ENCODE data around the gene RSPO3. TPM values are rescaled to one million over a fixed set of nuclear protein-coding genes. Genes with fewer than 3 reads are reported as not detected.
A peak's percentile ranks its signal among the peaks of the same experiment; 100 is the strongest.

RSPO3 gene
- total RNA-seq, 1 donor from 2014 or later, result 14.0 TPM

DNA sequence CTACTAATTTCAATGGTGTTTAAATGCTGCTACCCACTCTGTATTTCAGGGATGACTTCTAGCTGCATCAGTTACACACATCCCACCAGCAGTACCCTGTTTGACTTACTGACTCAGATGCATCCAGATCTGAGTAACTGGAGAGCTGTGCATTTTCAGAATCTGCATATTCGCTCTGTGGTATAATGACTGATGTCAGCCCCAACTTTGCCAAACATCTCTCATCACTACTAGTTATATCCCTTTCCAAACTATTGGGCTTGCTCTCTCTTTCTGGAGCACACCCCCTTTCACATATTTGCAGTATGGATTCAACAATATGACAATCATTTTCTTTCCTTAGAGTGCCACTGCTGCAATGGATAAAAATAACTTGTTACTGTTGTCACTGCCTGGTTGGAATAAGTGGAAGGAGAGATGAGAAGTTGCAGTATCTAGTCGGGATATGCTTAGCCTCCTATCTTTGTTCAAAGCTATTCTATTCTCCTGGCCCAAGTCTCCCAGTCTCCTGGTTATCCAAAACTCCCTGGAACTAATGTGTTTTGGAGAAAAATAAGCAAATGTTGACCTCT lies 3.3 kb upstream of the RSPO3 start:
- Histone ChIP-seq H3K27ac (no peak overlapping the region), H3K4me1 (peaks cover 18% of the 10 kb centered on the region), H3K4me3 (no peak overlapping the region), H3K27me3 (no peaks in the 10 kb centered on the region), H3K9me3 (no peaks in the 10 kb centered on the region), H3K36me3 (no peaks in the 10 kb centered on the region)
- no peak for DNase-seq (ENCODE audit: extremely low spot score in 2 of 2)
- intact Hi-C loops (cut with DNase I), result loop anchor here (10.0 kb wide), 1 partner anchor 310 kb away; no protein-coding TSS in a partner anchor
- TF ChIP-seq, protein P1, sequence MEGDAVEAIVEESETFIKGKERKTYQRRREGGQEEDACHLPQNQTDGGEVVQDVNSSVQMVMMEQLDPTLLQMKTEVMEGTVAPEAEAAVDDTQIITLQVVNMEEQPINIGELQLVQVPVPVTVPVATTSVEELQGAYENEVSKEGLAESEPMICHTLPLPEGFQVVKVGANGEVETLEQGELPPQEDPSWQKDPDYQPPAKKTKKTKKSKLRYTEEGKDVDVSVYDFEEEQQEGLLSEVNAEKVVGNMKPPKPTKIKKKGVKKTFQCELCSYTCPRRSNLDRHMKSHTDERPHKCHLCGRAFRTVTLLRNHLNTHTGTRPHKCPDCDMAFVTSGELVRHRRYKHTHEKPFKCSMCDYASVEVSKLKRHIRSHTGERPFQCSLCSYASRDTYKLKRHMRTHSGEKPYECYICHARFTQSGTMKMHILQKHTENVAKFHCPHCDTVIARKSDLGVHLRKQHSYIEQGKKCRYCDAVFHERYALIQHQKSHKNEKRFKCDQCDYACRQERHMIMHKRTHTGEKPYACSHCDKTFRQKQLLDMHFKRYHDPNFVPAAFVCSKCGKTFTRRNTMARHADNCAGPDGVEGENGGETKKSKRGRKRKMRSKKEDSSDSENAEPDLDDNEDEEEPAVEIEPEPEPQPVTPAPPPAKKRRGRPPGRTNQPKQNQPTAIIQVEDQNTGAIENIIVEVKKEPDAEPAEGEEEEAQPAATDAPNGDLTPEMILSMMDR (IDR thresholded peaks at IDR 0.05), result no peak
- TF ChIP-seq POLR2AphosphoS5 (IDR thresholded peaks at IDR 0.05; ENCODE audit: insufficient read depth in 1 of 2, low read depth in 1 of 2) (no peak), POLR2A (IDR thresholded peaks at IDR 0.05) (no peak)

DNA sequence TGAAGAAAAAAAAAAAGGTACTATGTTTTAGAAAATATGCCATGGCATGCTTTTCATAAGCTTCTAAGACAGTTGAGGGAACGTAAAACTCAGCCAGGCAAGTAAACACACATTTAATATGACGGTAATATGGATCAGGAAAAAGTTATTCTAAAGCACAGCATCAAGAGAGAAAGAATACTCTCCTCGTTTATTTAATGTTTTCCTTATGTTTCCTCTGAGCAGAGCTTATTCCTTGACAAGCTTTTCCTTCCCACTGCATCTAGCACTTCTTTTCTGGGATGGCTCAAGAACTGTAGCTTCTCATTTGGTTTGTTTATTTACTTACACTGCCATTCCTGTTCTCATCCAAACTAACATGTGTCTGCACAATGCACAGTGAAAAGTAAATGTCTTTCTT lies 2.7 kb upstream of the RSPO3 start:
- no peaks in the 10 kb centered on the region for H3K27me3 ChIP-seq
- intact Hi-C loops (cut with DNase I), result loop anchor here (10.0 kb wide), 1 partner anchor 311 kb away; no protein-coding TSS in a partner anchor
- H3K36me3 ChIP-seq, result no peaks in the 10 kb centered on the region
- H3K9me3 ChIP-seq, result no peaks in the 10 kb centered on the region
- DNase-seq (ENCODE audit: extremely low spot score in 2 of 2), result no peak
- TF ChIP-seq POLR2A (IDR thresholded peaks at IDR 0.05) (no peak), POLR2AphosphoS5 (IDR thresholded peaks at IDR 0.05; ENCODE audit: insufficient read depth in 1 of 2, low read depth in 1 of 2) (no peak)
- TF ChIP-seq, protein P1 (IDR thresholded peaks at IDR 0.05), result no peak
- no peak overlapping the region for H3K27ac ChIP-seq
- no peak overlapping the region for H3K4me3 ChIP-seq
- H3K4me1 ChIP-seq, result peaks cover 24% of the 10 kb centered on the region

DNA sequence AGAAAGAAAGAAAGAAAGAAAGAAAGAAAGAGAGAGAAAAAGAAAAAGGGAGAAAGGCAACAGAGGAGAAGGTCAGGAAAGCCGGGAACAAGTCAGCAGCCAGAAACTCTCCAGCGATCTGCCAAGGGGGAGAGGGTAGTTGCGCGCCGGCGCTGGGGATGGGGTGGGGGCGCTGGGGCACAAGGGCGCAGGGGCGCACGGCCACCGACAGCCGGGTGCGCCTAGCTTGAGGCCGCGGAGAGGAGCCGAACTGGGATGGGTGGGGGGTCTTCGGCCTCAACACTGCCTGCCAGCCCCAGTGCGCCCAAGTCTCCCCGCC lies 533 bp upstream of the RSPO3 start:
- TF ChIP-seq POLR2AphosphoS5 (IDR thresholded peaks at IDR 0.05; ENCODE audit: insufficient read depth in 1 of 2, low read depth in 1 of 2), result no peak
- TF ChIP-seq POLR2A (IDR thresholded peaks at IDR 0.05), result no peak
- TF ChIP-seq, protein P1 (IDR thresholded peaks at IDR 0.05), result no peak
- no peaks in the 10 kb centered on the region for H3K27me3 ChIP-seq
- no peak for DNase-seq (ENCODE audit: extremely low spot score in 2 of 2)
- H3K9me3 ChIP-seq, result no peaks in the 10 kb centered on the region
- H3K4me1 ChIP-seq, result peaks cover 32% of the 10 kb centered on the region
- peak overlapping the region; percentile 42 to 70 for H3K4me3 ChIP-seq
- intact Hi-C loops (cut with DNase I), result loop anchor here (10.0 kb wide), 1 partner anchor 313 kb away; no protein-coding TSS in a partner anchor
- peak overlapping the region; percentile 70 for H3K27ac ChIP-seq
- no peaks in the 10 kb centered on the region for H3K36me3 ChIP-seq

DNA sequence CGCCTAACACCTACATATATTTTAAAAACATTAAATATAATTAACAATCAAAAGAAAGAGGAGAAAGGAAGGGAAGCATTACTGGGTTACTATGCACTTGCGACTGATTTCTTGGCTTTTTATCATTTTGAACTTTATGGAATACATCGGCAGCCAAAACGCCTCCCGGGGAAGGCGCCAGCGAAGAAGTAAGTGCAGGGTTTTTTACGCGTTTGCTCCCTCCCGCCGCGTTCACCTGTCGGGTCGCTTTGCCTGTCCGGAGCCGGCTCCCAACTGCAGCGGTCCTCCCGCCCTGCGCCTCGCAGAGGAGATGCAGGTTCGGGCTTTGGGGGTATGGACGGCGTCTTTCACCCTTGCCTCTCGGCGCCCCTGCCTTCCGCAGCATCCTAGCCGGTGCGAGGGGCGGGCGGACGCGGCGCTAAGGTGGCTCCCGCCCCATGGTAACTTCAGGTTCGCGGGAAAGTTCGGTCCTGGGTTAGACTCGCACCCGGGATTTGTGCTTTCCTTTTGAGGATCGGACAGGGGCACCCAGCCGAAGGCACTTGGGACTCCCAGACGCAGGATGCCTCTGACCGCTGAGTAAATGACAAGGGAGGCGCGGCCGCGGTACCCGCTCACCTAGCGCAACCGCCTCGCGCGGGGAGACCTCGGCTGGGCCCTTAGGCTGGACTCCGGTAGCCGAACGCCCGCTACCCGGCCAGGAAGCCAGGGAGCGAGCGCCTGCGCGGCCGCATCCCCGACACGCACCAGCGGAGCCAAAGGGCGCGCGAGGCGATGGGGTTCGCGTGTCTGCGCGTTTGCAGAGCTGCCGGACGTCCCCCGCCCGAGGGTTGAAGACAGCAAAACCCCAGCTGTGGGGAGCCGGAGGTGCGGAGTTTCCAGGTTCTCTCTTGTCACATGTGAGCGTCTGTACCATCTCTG lies 891 bp downstream of the RSPO3 start:
- Histone ChIP-seq H3K27ac (peak overlapping the region; percentile 61), H3K27me3 (no peaks in the 10 kb centered on the region), H3K36me3 (no peaks in the 10 kb centered on the region), H3K4me3 (peak overlapping the region; percentile 42 to 70), H3K4me1 (peaks cover 32% of the 10 kb centered on the region), H3K9me3 (no peaks in the 10 kb centered on the region)
- TF ChIP-seq POLR2AphosphoS5 (IDR thresholded peaks at IDR 0.05; ENCODE audit: insufficient read depth in 1 of 2, low read depth in 1 of 2), result peak in 1 of 2 donors; percentile 12
- TF ChIP-seq POLR2A (IDR thresholded peaks at IDR 0.05), result no peak
- intact Hi-C loops (cut with DNase I), result loop anchor here (10.0 kb wide), 2 partner anchors 145 to 315 kb away; partner anchors contain the start of gene RNF146
- no peak for DNase-seq (ENCODE audit: extremely low spot score in 2 of 2)

DNA sequence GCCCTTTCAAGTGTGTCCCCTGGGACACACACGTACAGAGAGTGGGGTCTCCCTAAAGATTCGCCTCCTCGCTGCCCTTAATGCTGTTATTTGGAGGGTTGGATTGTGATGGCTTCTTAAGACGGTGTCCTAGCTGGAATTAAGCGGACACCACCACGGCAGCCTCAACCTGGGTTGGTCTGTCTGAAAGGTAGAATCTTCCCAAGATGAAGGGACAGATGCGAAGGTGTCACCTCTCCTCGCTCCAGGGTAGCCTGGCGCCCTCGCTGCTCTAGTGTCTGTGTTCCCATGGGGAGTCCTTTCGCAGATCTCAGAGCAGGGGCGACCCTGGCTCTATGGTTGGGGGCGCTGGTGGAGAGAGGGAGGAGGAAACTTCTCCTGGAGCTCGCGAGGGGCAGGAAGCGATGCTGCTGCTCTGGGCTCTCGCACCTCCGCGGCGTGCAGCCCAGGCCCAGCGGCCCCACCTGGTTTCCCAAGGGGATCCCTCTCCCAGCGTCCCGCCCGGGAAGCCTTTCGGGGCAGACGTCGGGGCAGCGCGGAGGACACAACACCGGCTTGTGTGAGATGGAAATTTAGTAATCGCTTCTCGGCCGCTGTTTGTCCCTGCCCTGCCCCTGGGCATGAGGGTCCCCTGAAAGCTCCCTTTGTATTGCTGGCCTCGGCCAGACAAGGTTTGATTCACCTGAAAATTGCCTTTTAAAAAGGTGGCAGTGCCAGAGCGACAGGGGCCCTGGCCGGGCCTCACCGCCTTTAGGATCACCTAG lies 1.7 kb downstream of the RSPO3 start:
- no peak for DNase-seq (ENCODE audit: extremely low spot score in 2 of 2)

More for the DNA sequence above, 1.7 kb downstream of the RSPO3 start:
- H3K36me3 ChIP-seq, result no peaks in the 10 kb centered on the region
- H3K27me3 ChIP-seq, result no peaks in the 10 kb centered on the region
- H3K4me1 ChIP-seq, result peaks cover 32% of the 10 kb centered on the region
- intact Hi-C loops (cut with DNase I), result loop anchor here (10.0 kb wide), 1 partner anchor 145 kb away; the partner anchor contains the start of gene RNF146
- H3K9me3 ChIP-seq, result no peaks in the 10 kb centered on the region
- H3K4me3 ChIP-seq, result peak overlapping the region; percentile 42 to 70
- TF ChIP-seq POLR2AphosphoS5 (IDR thresholded peaks at IDR 0.05; ENCODE audit: insufficient read depth in 1 of 2, low read depth in 1 of 2) (no peak), POLR2A (IDR thresholded peaks at IDR 0.05) (no peak)
- H3K27ac ChIP-seq, result peak overlapping the region; percentile 61
